Mesenchymal stem cell (in vitro differentiated cells and primary cell): Measurements from ENCODE around the gene HACD4.

Experiments
- DNase-seq: peaks from one replicate; pipeline ENCODE4 v3.0.0-alpha.2; 2013
- H2AFZ ChIP-seq: one replicate; pipeline ENCODE4 v1.6.1; 2013; ENCODE audit warnings: low read depth, mild to moderate bottlenecking, control low read depth, inconsistent platforms, low read length, moderate library complexity
- H2AK5ac ChIP-seq: 2 replicates; pipeline ENCODE4 v1.6.1; 2013; ENCODE audit warnings: low read length, moderate library complexity, mild to moderate bottlenecking, inconsistent platforms; ENCODE audit not compliant: severe bottlenecking
- H2BK120ac ChIP-seq: one replicate; pipeline ENCODE4 v1.6.1; 2013; ENCODE audit warnings: low read depth, mild to moderate bottlenecking, inconsistent platforms, low read length, moderate library complexity
- H2BK12ac ChIP-seq, 2 experiments: one replicate each; pipeline ENCODE4 v1.6.1; 2013; ENCODE audit warnings: inconsistent platforms in 2 of 2, low read length in 2 of 2, mild to moderate bottlenecking in 2 of 2, moderate library complexity in 2 of 2, control low read depth in 1 of 2
- H2BK15ac ChIP-seq: one replicate; pipeline ENCODE4 v1.6.1; 2013; ENCODE audit warnings: mild to moderate bottlenecking, low read depth, inconsistent platforms; ENCODE audit not compliant: poor library complexity, severe bottlenecking
- H2BK5ac ChIP-seq: 2 replicates; pipeline ENCODE4 v1.6.1; 2013; ENCODE audit warnings: low read depth, mild to moderate bottlenecking, low read length, control low read depth, inconsistent platforms; ENCODE audit not compliant: poor library complexity, severe bottlenecking
- H3K14ac ChIP-seq, 2 experiments: one replicate each; pipeline ENCODE4 v1.6.1; 2013; ENCODE audit warnings: inconsistent platforms in 2 of 2, low read length in 2 of 2, control low read depth in 1 of 2, mild to moderate bottlenecking in 1 of 2, moderate library complexity in 1 of 2
- H3K18ac ChIP-seq, 2 experiments: one replicate each; pipeline ENCODE4 v1.6.1; 2013; ENCODE audit warnings: inconsistent platforms in 2 of 2, low read length in 2 of 2, control low read depth in 1 of 2, low read depth in 1 of 2, mild to moderate bottlenecking in 1 of 2
- H3K23ac ChIP-seq, 2 experiments: one replicate each; pipeline ENCODE4 v1.6.1; 2013; ENCODE audit warnings: inconsistent platforms in 2 of 2, low read length in 2 of 2, mild to moderate bottlenecking in 2 of 2, moderate library complexity in 2 of 2, control low read depth in 1 of 2
- H3K27ac ChIP-seq: 2 replicates; pipeline ENCODE4 v1.5.1; 2013; ENCODE audit warnings: mild to moderate bottlenecking, moderate library complexity, low read length, control low read depth, inconsistent platforms; ENCODE audit not compliant: poor library complexity, severe bottlenecking
- H3K27me3 ChIP-seq, 2 experiments: 2 replicates each; pipeline versions ENCODE4 v1.6.1 to v1.7.0; 2013; ENCODE audit warnings: low read length in 2 of 2, mild to moderate bottlenecking in 2 of 2, moderate library complexity in 2 of 2, control low read depth in 1 of 2, inconsistent platforms in 1 of 2; ENCODE audit not compliant: control insufficient read depth in 1 of 2, insufficient read depth in 1 of 2
- H3K36me3 ChIP-seq, 2 experiments: 2 replicates each; pipeline versions ENCODE4 v1.6.1 to v1.7.0; 2013; ENCODE audit warnings: low read length in 2 of 2, control low read depth in 1 of 2, inconsistent platforms in 1 of 2, low read depth in 1 of 2, mild to moderate bottlenecking in 1 of 2; ENCODE audit not compliant: insufficient read depth in 2 of 2, control insufficient read depth in 1 of 2
- H3K4ac ChIP-seq, 2 experiments: one replicate each; pipeline ENCODE4 v1.6.1; 2013; ENCODE audit warnings: inconsistent platforms in 2 of 2, low read length in 2 of 2, mild to moderate bottlenecking in 2 of 2, moderate library complexity in 2 of 2, control low read depth in 1 of 2, low read depth in 1 of 2
- H3K4me1 ChIP-seq: 2 replicates; pipeline ENCODE4 v1.6.1; 2013; ENCODE audit warnings: low read depth, low read length, control low read depth; ENCODE audit not compliant: control insufficient read depth, insufficient read depth
- H3K4me2 ChIP-seq: 2 replicates; pipeline ENCODE4 v1.6.1; 2013; ENCODE audit warnings: low read length, mild to moderate bottlenecking, inconsistent platforms; ENCODE audit not compliant: poor library complexity, severe bottlenecking
- H3K4me3 ChIP-seq, 2 experiments: 2 replicates each; pipeline versions ENCODE4 v1.5.1 to v1.7.0; 2013; ENCODE audit warnings: low read length in 2 of 2, mild to moderate bottlenecking in 2 of 2, control low read depth in 1 of 2, low read depth in 1 of 2; ENCODE audit not compliant: insufficient read depth in 1 of 2
- H3K79me1 ChIP-seq: replicated peaks from 2 replicates; pipeline ENCODE4 v1.6.1; 2013; ENCODE audit warnings: mild to moderate bottlenecking, control low read depth, low read length, inconsistent platforms; ENCODE audit not compliant: poor library complexity, severe bottlenecking
- H3K9ac ChIP-seq: 2 replicates; pipeline ENCODE4 v1.7.0; 2013; ENCODE audit warnings: mild to moderate bottlenecking, low read length, moderate library complexity
- H3K9me3 ChIP-seq: 2 replicates; pipeline ENCODE4 v1.7.0; 2013; ENCODE audit warnings: mild to moderate bottlenecking, low read length; ENCODE audit not compliant: control insufficient read depth
- H4K8ac ChIP-seq: one replicate; pipeline ENCODE4 v1.6.1; 2013; ENCODE audit warnings: inconsistent platforms, mild to moderate bottlenecking, low read length, moderate library complexity
- H4K91ac ChIP-seq: one replicate; pipeline ENCODE4 v1.6.1; 2013; ENCODE audit warnings: mild to moderate bottlenecking, low read length, inconsistent platforms
- WGBS: methylation state at CpG from one replicate; pipeline ENCODE4 v1.1.7; 2013; ENCODE audit warnings: mixed read lengths; 5-methylcytosine and 5-hydroxymethylcytosine counted together

The HACD4 gene

GRCh38 chr9:20985851-20986600 is 45.4 kb downstream of the HACD4 start:
- no peak for DNase-seq
- Histone ChIP-seq H2AFZ (no peak overlapping the region), H3K79me1 (no peaks in the 10 kb centered on the region), H3K18ac (no peak overlapping the region), H3K14ac (peak overlapping the region in 1 of 2 experiments; percentile 86), H3K4ac (no peak overlapping the region), H2BK120ac (no peak overlapping the region), H4K8ac (no peak overlapping the region), H3K27ac (no peak overlapping the region), H3K4me1 (peaks cover 4% of the 10 kb centered on the region), H2BK5ac (no peak overlapping the region), H3K9me3 (no peaks in the 10 kb centered on the region), H3K4me2 (no peak overlapping the region), H3K36me3 (peaks cover 13 to 68% of the 10 kb centered on the region in 2 experiments), H3K4me3 (no peak overlapping the region), H2BK15ac (no peak overlapping the region), H2BK12ac (peak overlapping the region in 1 of 2 experiments; percentile 63), H4K91ac (no peak overlapping the region), H2AK5ac (no peak overlapping the region), H3K27me3 (no peaks in the 10 kb centered on the region), H3K23ac (no peak overlapping the region), H3K9ac (no peak overlapping the region)
- WGBS: 98% methylated on average over 6 of the region's 6 CpGs

DNA sequence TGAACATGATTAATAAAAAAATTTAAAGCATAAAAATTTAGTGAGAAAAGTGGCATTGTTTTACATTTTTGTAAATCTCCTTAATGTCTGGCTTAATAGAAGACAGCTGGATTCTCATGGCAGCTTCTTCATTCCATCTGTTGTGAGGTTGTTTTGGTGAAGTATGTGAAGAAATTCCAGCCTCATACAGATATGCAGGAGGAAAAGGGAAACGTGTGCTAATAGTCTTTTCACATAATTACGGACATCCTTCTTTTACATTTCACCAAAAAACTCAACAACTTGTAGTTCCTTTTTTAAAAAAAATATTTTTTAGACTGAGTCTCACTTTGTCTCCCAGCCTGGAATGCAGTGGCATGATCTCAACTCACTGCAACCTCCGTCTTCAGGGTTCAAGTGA is 46.9 kb downstream of the HACD4 start:
- Histone ChIP-seq H3K27ac (no peak overlapping the region), H3K9me3 (no peaks in the 10 kb centered on the region), H2BK120ac (no peak overlapping the region), H2AK5ac (no peak overlapping the region), H3K14ac (no peak overlapping the region), H3K23ac (no peak overlapping the region), H3K4ac (no peak overlapping the region), H3K79me1 (no peaks in the 10 kb centered on the region), H3K4me1 (no peaks in the 10 kb centered on the region), H2BK12ac (no peak overlapping the region), H3K4me3 (no peak overlapping the region), H4K8ac (no peak overlapping the region), H3K9ac (no peak overlapping the region), H3K27me3 (no peaks in the 10 kb centered on the region), H3K36me3 (peaks cover 2 to 55% of the 10 kb centered on the region in 2 experiments), H4K91ac (no peak overlapping the region), H3K18ac (no peak overlapping the region), H2AFZ (no peak overlapping the region), H2BK15ac (no peak overlapping the region), H2BK5ac (no peak overlapping the region), H3K4me2 (no peak overlapping the region)
- no peak for DNase-seq
- WGBS: 90% methylated on average over 3 of the region's 3 CpGs

GRCh38 chr9:20981486-20981885 is 50.0 kb downstream of the HACD4 start:
- H3K9me3 ChIP-seq: no peaks in the 10 kb centered on the region
- H3K4me2 ChIP-seq: peak overlapping the region; percentile 34
- no peak overlapping the region for H2BK15ac ChIP-seq
- no peaks in the 10 kb centered on the region for H3K79me1 ChIP-seq
- H3K14ac ChIP-seq: no peak overlapping the region
- no peak overlapping the region for H2BK12ac ChIP-seq
- H3K27me3 ChIP-seq: no peaks in the 10 kb centered on the region
- no peak overlapping the region for H3K23ac ChIP-seq
- H3K4ac ChIP-seq: no peak overlapping the region
- DNase-seq: peak; percentile 63
- no peak overlapping the region for H2BK120ac ChIP-seq
- peak overlapping the region; percentile 18 for H3K9ac ChIP-seq
- no peak overlapping the region for H2AFZ ChIP-seq
- H3K27ac ChIP-seq: peak overlapping the region; percentile 96
- H4K91ac ChIP-seq: no peak overlapping the region
- no peak overlapping the region for H2BK5ac ChIP-seq
- no peak overlapping the region for H4K8ac ChIP-seq
- H3K4me3 ChIP-seq: peak overlapping the region in 1 of 2 experiments; percentile 10
- H3K4me1 ChIP-seq: no peaks in the 10 kb centered on the region
- WGBS: 0% methylated on average over 2 of the region's 2 CpGs
- H2AK5ac ChIP-seq: no peak overlapping the region
- H3K18ac ChIP-seq: no peak overlapping the region
- H3K36me3 ChIP-seq: peaks cover 2 to 60% of the 10 kb centered on the region in 2 experiments

DNA sequence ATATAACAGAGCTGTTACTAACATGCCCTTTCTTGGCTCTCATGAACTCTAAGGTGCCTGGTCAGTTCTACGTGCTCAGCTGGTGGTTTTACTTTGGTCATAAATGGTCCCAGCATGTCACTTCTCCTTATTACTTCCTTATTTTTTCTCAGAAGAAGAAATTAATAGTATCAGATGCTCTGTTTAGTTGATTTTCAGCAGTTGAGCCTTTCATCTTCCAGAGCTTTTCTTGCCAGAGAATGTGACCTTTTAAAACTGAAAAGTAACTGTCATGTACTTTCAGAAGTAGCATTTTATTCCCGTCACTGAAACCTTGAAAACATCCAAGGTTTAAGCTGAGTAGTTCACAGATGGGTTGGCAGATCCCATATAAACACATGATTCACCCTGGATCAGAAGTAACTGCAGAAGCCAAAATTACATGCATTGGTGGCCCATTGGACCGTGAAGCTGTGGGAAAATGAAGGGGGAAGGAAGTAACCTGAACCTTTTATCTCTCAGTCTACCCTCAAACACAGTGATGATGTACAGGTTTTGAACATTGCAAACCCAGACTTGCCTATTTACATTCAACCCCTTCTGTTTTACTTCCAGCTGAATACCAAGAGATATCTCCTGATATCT is 50.5 kb downstream of the HACD4 start:
- Histone ChIP-seq H3K4me2 (no peak overlapping the region), H3K27me3 (no peaks in the 10 kb centered on the region), H3K4me1 (no peaks in the 10 kb centered on the region), H4K8ac (no peak overlapping the region), H2AFZ (no peak overlapping the region), H3K4ac (peak overlapping the region in 1 of 2 experiments; percentile 37), H3K79me1 (no peaks in the 10 kb centered on the region), H3K9me3 (no peaks in the 10 kb centered on the region), H2BK15ac (no peak overlapping the region), H3K14ac (no peak overlapping the region), H3K18ac (peak overlapping the region in 1 of 2 experiments; percentile 2), H3K27ac (peak overlapping the region; percentile 96), H3K9ac (peak overlapping the region; percentile 46), H3K4me3 (peak overlapping the region in 1 of 2 experiments; percentile 39), H3K23ac (no peak overlapping the region), H2BK120ac (no peak overlapping the region), H4K91ac (no peak overlapping the region), H2AK5ac (no peak overlapping the region), H2BK5ac (no peak overlapping the region), H3K36me3 (peaks cover 0 to 61% of the 10 kb centered on the region in 2 experiments), H2BK12ac (peak overlapping the region in 1 of 2 experiments; percentile 39)
- 28% methylated on average over 2 of the region's 3 CpGs for WGBS
- peak; percentile 74 for DNase-seq
